ENCODE results near the gene LHX1. TPM values are rescaled to one million over a fixed set of nuclear protein-coding genes. Genes with fewer than 3 reads are reported as not detected.

The LHX1 gene
- polyA plus RNA-seq, 3 donors = not detected

- no peak overlapping the region for H3K27ac ChIP-seq (ENCODE audit: low read depth in 1 of 2, low read length in 2 of 2)
- Mint-ChIP-seq H3K36me3 (no peaks in the 10 kb centered on the region), H3K9me3 (peaks cover 0 to 6% (median 0%) of the 10 kb centered on the region in 7 donors), H3K27ac (no peak overlapping the region), H3K27me3 (ENCODE audit: low read depth in 3 of 3) (peaks cover 47 to 78% (median 56%) of the 10 kb centered on the region in 3 donors), H3K4me1 (peaks cover 5% of the 10 kb centered on the region), H3K4me3 (no peak overlapping the region)
- H3K36me3 ChIP-seq (replicated peaks in 1 of 2; ENCODE audit: control insufficient read depth in 1 of 2, insufficient read depth in 2 of 2, low read length in 2 of 2) = no peaks in the 10 kb centered on the region
- intact Hi-C loops (cut with micrococcal nuclease) = no loop called here
- H3K9ac ChIP-seq (ENCODE audit: insufficient read depth, low read length, poor library complexity, severe bottlenecking) = no peak overlapping the region
- no peaks in the 10 kb centered on the region for H3K79me2 ChIP-seq (ENCODE audit: insufficient read depth, low read length)
- H3K4me1 ChIP-seq (ENCODE audit: control insufficient read depth in 1 of 2, insufficient read depth in 2 of 2, low read length in 2 of 2) = no peaks in the 10 kb centered on the region
- peaks cover 17 to 69% of the 10 kb centered on the region in 2 donors for H3K27me3 ChIP-seq (ENCODE audit: control insufficient read depth in 2 of 2, insufficient read depth in 2 of 2, low read length in 2 of 2)
- no peaks in the 10 kb centered on the region for H3K9me3 ChIP-seq (replicated peaks in 1 of 2; ENCODE audit: control insufficient read depth in 1 of 2, insufficient read depth in 1 of 2, low read length in 2 of 2)
- TF ChIP-seq CTCF (IDR thresholded peaks at IDR 0.05) = no peak
- DNase-seq = no peak
- H3K4me3 ChIP-seq (replicated peaks in 1 of 3; ENCODE audit: low read depth in 2 of 3, low read length in 3 of 3) = no peak overlapping the region
- H2AFZ ChIP-seq (ENCODE audit: insufficient read depth, low read depth, low read length, poor library complexity, severe bottlenecking) = no peak overlapping the region
- H4K20me1 ChIP-seq (ENCODE audit: insufficient read depth, low read length) = no peaks in the 10 kb centered on the region
- H3K4me2 ChIP-seq (replicated peaks; ENCODE audit: extremely low read depth, low read length, poor library complexity, severe bottlenecking) = no peak overlapping the region
Measured at GRCh38 chr17:36922175-36922574, 15.1 kb upstream of the LHX1 start.

- peak overlapping the region in 1 of 2 donors; percentile 51 for H3K4me3 Mint-ChIP-seq
- no peak overlapping the region for H3K27ac Mint-ChIP-seq
Measured at GRCh38 chr17:36923814-36924221, 13.5 kb upstream of the LHX1 start.

More at GRCh38 chr17:36923814-36924221, 13.5 kb upstream of the LHX1 start:
- intact Hi-C loops (cut with micrococcal nuclease) = no loop called here
- Mint-ChIP-seq H3K36me3 (peaks cover 2 to 5% of the 10 kb centered on the region in 2 donors), H3K27me3 (ENCODE audit: low read depth in 3 of 3) (peaks cover 47 to 74% (median 55%) of the 10 kb centered on the region in 3 donors), H3K4me1 (peaks cover 20% of the 10 kb centered on the region), H3K9me3 (peaks cover 0 to 12% (median 3%) of the 10 kb centered on the region in 7 donors)
- DNase-seq = no peak
- Histone ChIP-seq H3K27me3 (ENCODE audit: control insufficient read depth in 2 of 2, insufficient read depth in 2 of 2, low read length in 2 of 2) (peaks cover 19 to 63% of the 10 kb centered on the region in 2 donors), H2AFZ (ENCODE audit: insufficient read depth, low read depth, low read length, poor library complexity, severe bottlenecking) (no peak overlapping the region), H3K4me1 (ENCODE audit: control insufficient read depth in 1 of 2, insufficient read depth in 2 of 2, low read length in 2 of 2) (peaks cover 14 to 15% of the 10 kb centered on the region in 2 donors), H3K9ac (ENCODE audit: insufficient read depth, low read length, poor library complexity, severe bottlenecking) (no peak overlapping the region), H3K27ac (ENCODE audit: low read depth in 1 of 2, low read length in 2 of 2) (no peak overlapping the region), H3K79me2 (ENCODE audit: insufficient read depth, low read length) (no peaks in the 10 kb centered on the region), H4K20me1 (ENCODE audit: insufficient read depth, low read length) (no peaks in the 10 kb centered on the region), H3K9me3 (replicated peaks in 1 of 2; ENCODE audit: control insufficient read depth in 1 of 2, insufficient read depth in 1 of 2, low read length in 2 of 2) (no peaks in the 10 kb centered on the region), H3K4me3 (replicated peaks in 1 of 3; ENCODE audit: low read depth in 2 of 3, low read length in 3 of 3) (no peak overlapping the region), H3K36me3 (replicated peaks in 1 of 2; ENCODE audit: control insufficient read depth in 1 of 2, insufficient read depth in 2 of 2, low read length in 2 of 2) (no peaks in the 10 kb centered on the region), H3K4me2 (replicated peaks; ENCODE audit: extremely low read depth, low read length, poor library complexity, severe bottlenecking) (no peak overlapping the region)
- WGBS (ENCODE audit: insufficient coverage) = 94% methylated on average over 2 of the region's 5 CpGs
- TF ChIP-seq CTCF (IDR thresholded peaks at IDR 0.05) = no peak
